Spleen (tissue), 11 donors: Measurements from ENCODE around the gene TBL1XR1. TPM values are rescaled to one million over a fixed set of nuclear protein-coding genes. Genes with fewer than 3 reads are reported as not detected.

Experiments used
- DNase-seq: peaks from one replicate; pipeline ENCODE4 v3.0.0-alpha.2; 2020
- H3K27ac ChIP-seq, 8 donors: fragments of 200-600 bp; sonication (generic) in 7 of 8; 1 replicate in 4 of 8; 2 replicates in 4 of 8; pipeline versions ENCODE4 v1.5.0 to v1.8.0; 2016 to 2021; ENCODE audit warnings: inconsistent platforms in 4 of 8, mild to moderate bottlenecking in 4 of 8, moderate library complexity in 1 of 8
- H3K27me3 ChIP-seq, 7 donors: fragments of 200-600 bp; sonication (generic) in 6 of 7; replicated peaks in 1 of 7; 1 replicate in 4 of 7; 2 replicates in 3 of 7; pipeline versions ENCODE4 v1.5.0 to v1.8.0; 2016 to 2021; ENCODE audit warnings: inconsistent platforms in 3 of 7, mild to moderate bottlenecking in 1 of 7
- H3K36me3 ChIP-seq, 6 donors: fragments of 200-600 bp; sonication (generic) in 5 of 6; 1 replicate in 4 of 6; 2 replicates in 2 of 6; pipeline versions ENCODE4 v1.5.0 to v1.8.0; 2016 to 2021; ENCODE audit warnings: inconsistent platforms in 2 of 6
- H3K4me1 ChIP-seq, 6 donors: fragments of 200-600 bp; sonication (generic) in 5 of 6; 1 replicate in 3 of 6; 2 replicates in 3 of 6; pipeline versions ENCODE4 v1.5.0 to v1.8.0; 2016 to 2021; ENCODE audit warnings: inconsistent platforms in 3 of 6
- H3K4me3 ChIP-seq, 8 donors: fragments of 200-600 bp; sonication (generic) in 7 of 8; 1 replicate in 4 of 8; 2 replicates in 4 of 8; pipeline versions ENCODE4 v1.5.0 to v1.8.0; 2016 to 2021; ENCODE audit warnings: inconsistent platforms in 4 of 8, mild to moderate bottlenecking in 4 of 8, moderate library complexity in 2 of 8
- H3K9me3 ChIP-seq, 8 donors: fragments of 200-600 bp; sonication (generic) in 7 of 8; 1 replicate in 4 of 8; 2 replicates in 4 of 8; pipeline versions ENCODE4 v1.5.0 to v1.8.0; 2016 to 2021; ENCODE audit warnings: inconsistent platforms in 4 of 8
- CTCF ChIP-seq, 11 experiments: fragments of 200-600 bp in 7 of 11; fragments of 450-650 bp in 4 of 11; sonication (generic) in 4 of 11; IDR thresholded peaks in 8 of 11; conservative IDR thresholded peaks in 3 of 11; 1 replicate in 7 of 11; 2 replicates in 4 of 11; pipeline versions ENCODE4 v1.4.0 to v1.8.0; 2016 to 2021; ENCODE audit warnings: antibody characterized with exemption in 11 of 11, inconsistent platforms in 4 of 11, mild to moderate bottlenecking in 1 of 11
- POLR2A ChIP-seq, 3 donors: fragments of 450-650 bp; IDR thresholded peaks; one replicate each; pipeline ENCODE4 v1.5.1; 2017; ENCODE audit warnings: antibody characterized with exemption in 3 of 3, mild to moderate bottlenecking in 1 of 3
- POLR2AphosphoS5 ChIP-seq, 3 donors: sonication (generic); formaldehyde crosslinking; IDR thresholded peaks; one replicate each; pipeline ENCODE4 v1.5.1; 2017; ENCODE audit warnings: antibody characterized with exemption in 3 of 3
- WGBS, 5 donors: extraction: QIAGEN DNeasy Blood & Tissue Kit in 3 of 5; methylation state at CpG; one replicate each; pipeline versions ENCODE4 v1.1.5 to v1.1.7; 2013 to 2018; 5-methylcytosine and 5-hydroxymethylcytosine counted together
- intact Hi-C: fragments of 100-400 bp; cut with DNase I; formaldehyde crosslinking; loops from one replicate; pipeline ENCODE4 v1.15.0; 2023; ENCODE audit warnings: low total_unique reads
- polyA plus RNA-seq, 3 donors: library from polyadenylated mRNA; stranded (reverse); fragments of 200-250 nt; gene quantifications; one replicate each; pipeline ENCODE4 v1.2.1, GENCODE V29; 2013
- total RNA-seq, 7 donors: library from RNA; depleted of rRNA in 3 of 7; stranded (reverse); fragments of >200 nt in 3 of 7; fragmentation: NEBNext Ultra II Directional in 4 of 7; extraction: Animal tissue kit (Norgen Biotek cat#: 25700) in 4 of 7; gene quantifications; one replicate each; pipeline versions ENCODE4 v1.1.0 to v1.2.1, GENCODE V29; 2016 to 2021
- donor health status: healthy with polysubstance abuse.
- donor health status: DM: no; HTN: no; CAD: no; lungs with moderate emphysema.
- donor health status: DM: no; HTN: no; CAD: no.
- donor health status: Bipolar disorder and iron deficiency.
- donor health status: healthy.
- donor health status: DM: no; HTN: no; CAD: no.
- donor health status: DM: yes; HTN: yes; CAD: no.

TBL1XR1 gene
- total and polyA plus RNA-seq, 10 donors = 32.4 to 168 (median 97.2) TPM

- WGBS, 5 donors = 73 to 87% (median 83%) methylated on average over 4 of the region's 4 CpGs
- peaks cover 0 to 43% (median 13%) of the 10 kb centered on the region in 6 donors for H3K4me1 ChIP-seq
- no peak for TF ChIP-seq CTCF (IDR thresholded peaks at IDR 0.05 in 8 of 11, conservative IDR thresholded peaks at IDR 0.05 in 3 of 11)
- no peak for TF ChIP-seq POLR2AphosphoS5 (IDR thresholded peaks at IDR 0.05)
- TF ChIP-seq POLR2A (IDR thresholded peaks at IDR 0.05) = no peak
- no peaks in the 10 kb centered on the region for H3K27me3 ChIP-seq
- H3K36me3 ChIP-seq = peaks cover 0 to 15% (median 2%) of the 10 kb centered on the region in 6 donors
- DNase-seq = no peak
- no peak overlapping the region for H3K4me3 ChIP-seq
- intact Hi-C loops = no loop called here
- no peaks in the 10 kb centered on the region for H3K9me3 ChIP-seq
- no peak overlapping the region for H3K27ac ChIP-seq
Observed at GRCh38 chr3:177071496-177072156, 125.7 kb downstream of the TBL1XR1 start.

- Histone ChIP-seq H3K27me3 (no peaks in the 10 kb centered on the region), H3K4me3 (no peak overlapping the region), H3K27ac (no peak overlapping the region), H3K4me1 (peaks cover 0 to 61% (median 19%) of the 10 kb centered on the region in 6 donors), H3K36me3 (peaks cover 0 to 6% (median 0%) of the 10 kb centered on the region in 6 donors), H3K9me3 (no peaks in the 10 kb centered on the region)
- no peak for DNase-seq
- TF ChIP-seq POLR2A (IDR thresholded peaks at IDR 0.05) (no peak), POLR2AphosphoS5 (IDR thresholded peaks at IDR 0.05) (no peak), CTCF (IDR thresholded peaks at IDR 0.05 in 8 of 11, conservative IDR thresholded peaks at IDR 0.05 in 3 of 11) (no peak)
- WGBS, 5 donors = 90 to 97% (median 93%) methylated on average over 6 of the region's 6 CpGs
- intact Hi-C loops = no loop called here
Observed at GRCh38 chr3:177069514-177070329, 127.6 kb downstream of the TBL1XR1 start.

- intact Hi-C loops = no loop called here
- Histone ChIP-seq H3K4me1 (peaks cover 0 to 63% (median 19%) of the 10 kb centered on the region in 6 donors), H3K4me3 (no peak overlapping the region), H3K36me3 (no peaks in the 10 kb centered on the region), H3K9me3 (no peaks in the 10 kb centered on the region), H3K27ac (no peak overlapping the region), H3K27me3 (no peaks in the 10 kb centered on the region)
- no peak for TF ChIP-seq CTCF (IDR thresholded peaks at IDR 0.05 in 8 of 11, conservative IDR thresholded peaks at IDR 0.05 in 3 of 11)
- TF ChIP-seq POLR2A (IDR thresholded peaks at IDR 0.05) = no peak
- no peak for TF ChIP-seq POLR2AphosphoS5 (IDR thresholded peaks at IDR 0.05)
- 92 to 98% (median 94%) methylated on average over 3 of the region's 3 CpGs for WGBS, 5 donors
- DNase-seq = no peak
Observed at GRCh38 chr3:177068967-177069366, 128.3 kb downstream of the TBL1XR1 start.

GRCh38 chr3:177066068-177066467 is 131.2 kb downstream of the TBL1XR1 start:
- Histone ChIP-seq H3K9me3 (no peaks in the 10 kb centered on the region), H3K27ac (no peak overlapping the region), H3K36me3 (no peaks in the 10 kb centered on the region), H3K4me3 (no peak overlapping the region), H3K27me3 (no peaks in the 10 kb centered on the region), H3K4me1 (peaks cover 0 to 74% (median 27%) of the 10 kb centered on the region in 6 donors)
- no peak for TF ChIP-seq POLR2AphosphoS5 (IDR thresholded peaks at IDR 0.05)
- TF ChIP-seq CTCF (IDR thresholded peaks at IDR 0.05 in 8 of 11, conservative IDR thresholded peaks at IDR 0.05 in 3 of 11) = no peak
- TF ChIP-seq POLR2A (IDR thresholded peaks at IDR 0.05) = no peak
- no peak for DNase-seq
- 81 to 97% (median 92%) methylated on average over 2 of the region's 2 CpGs for WGBS, 5 donors
- intact Hi-C loops = no loop called here
